HG03095 (cell line): ENCODE results near the gene CASKIN1.
A peak's percentile ranks its signal among the peaks of the same experiment; 100 is the strongest.
"Not testable (repeated sequence)": the region's sequence is repeated elsewhere in the genome, so short reads cannot be mapped to it uniquely, and the experiment has no call there.

Source experiments
- ATAC-seq: cut with Tn5 transposase; IDR thresholded peaks from one replicate; pipeline ENCODE4 v1.9.1; 2021; ENCODE audit warnings: moderate library complexity; ENCODE audit not compliant: unreplicated experiment

The CASKIN1 gene

GRCh38 chr16:2211923-2212347, 15.5 kb upstream of the CASKIN1 start:
- no peak for ATAC-seq

GRCh38 chr16:2210386-2211365, 14.3 kb upstream of the CASKIN1 start, which contains the start of gene BRICD5:
Gene BRICD5 (minus strand): TSS chr16:2210863. CDS start chr16:2210833, 30 bp downstream.
- no peak for ATAC-seq

GRCh38 chr16:2210009-2210332, 13.6 kb upstream of the CASKIN1 start:
- ATAC-seq, result no peak

GRCh38 chr16:2209258-2210008, 13.0 kb upstream of the CASKIN1 start:
- no peak for ATAC-seq

GRCh38 chr16:2208772-2209171, 12.4 kb upstream of the CASKIN1 start:
- ATAC-seq, result no peak

GRCh38 chr16:2208308-2208707, 11.9 kb upstream of the CASKIN1 start:
- no peak for ATAC-seq

- ATAC-seq, result no peak
Measured at GRCh38 chr16:2207872-2208271, 11.5 kb upstream of the CASKIN1 start.

- no peak for ATAC-seq
Measured at GRCh38 chr16:2206780-2207433, 10.5 kb upstream of the CASKIN1 start.

GRCh38 chr16:2206420-2206779, 10.0 kb upstream of the CASKIN1 start:
- ATAC-seq, result no peak

GRCh38 chr16:2205967-2206313, 9.5 kb upstream of the CASKIN1 start:
- ATAC-seq, result peak; percentile 9

GRCh38 chr16:2205104-2205966, 8.9 kb upstream of the CASKIN1 start, which contains the start of gene MLST8:
Gene MLST8 (plus strand): TSS chr16:2205454. CDS start chr16:2206086, 632 bp downstream.
- peak; percentile 45 for ATAC-seq

GRCh38 chr16:2204416-2205103, 8.2 kb upstream of the CASKIN1 start:
- no peak for ATAC-seq

- not testable (repeated sequence) for ATAC-seq
Measured at GRCh38 chr16:2203119-2203688, 6.8 kb upstream of the CASKIN1 start.

GRCh38 chr16:2200313-2200712, 3.9 kb upstream of the CASKIN1 start:
- no peak for ATAC-seq

GRCh38 chr16:2199621-2200139, 3.3 kb upstream of the CASKIN1 start:
- ATAC-seq, result no peak

- no peak for ATAC-seq
Measured at GRCh38 chr16:2199095-2199494, 2.7 kb upstream of the CASKIN1 start.

- ATAC-seq, result no peak
Measured at GRCh38 chr16:2198283-2198682, 1.9 kb upstream of the CASKIN1 start.

GRCh38 chr16:2197765-2198164, 1.4 kb upstream of the CASKIN1 start:
- no peak for ATAC-seq

GRCh38 chr16:2196981-2197511, 641 bp upstream of the CASKIN1 start:
- ATAC-seq, result no peak
